ENCODE data around the gene KLHL33.

The KLHL33 gene

GRCh38 chr14:20412876-20413743 is 22.9 kb downstream of the KLHL33 start, which contains the start of gene TEP1:
Gene TEP1 (minus strand): TSS chr14:20413501. CDS start chr14:20408439, 5,062 bp downstream.
- DNase-seq (ENCODE audit: low spot score) = peak; percentile 65

- peak; percentile 37 for DNase-seq (ENCODE audit: low spot score)
Observed at GRCh38 chr14:20412411-20412810, 23.6 kb downstream of the KLHL33 start.

- no peak for DNase-seq (ENCODE audit: low spot score)
Observed at GRCh38 chr14:20409226-20409625, 26.7 kb downstream of the KLHL33 start.

DNA sequence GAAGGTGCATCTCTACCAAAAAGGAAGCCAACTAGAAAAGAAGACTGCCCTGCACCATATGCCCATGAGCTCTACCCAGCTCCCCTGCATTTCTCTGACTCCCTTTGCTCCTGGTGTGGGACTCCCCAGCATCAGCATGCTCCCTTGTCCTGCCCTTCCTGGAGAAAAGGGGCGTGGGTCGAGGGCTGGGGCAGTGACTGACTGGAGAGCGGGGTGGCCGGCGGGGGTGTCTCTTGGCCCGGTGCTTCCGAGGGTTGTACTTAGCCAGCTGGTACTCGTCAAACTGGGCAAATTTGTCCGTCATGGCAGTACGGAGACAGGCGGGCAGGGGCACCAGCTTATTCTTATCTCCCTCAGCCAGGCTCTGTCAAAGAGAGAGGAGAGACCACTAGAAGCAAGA is 32.4 kb downstream of the KLHL33 start:
- no peak for DNase-seq (ENCODE audit: low spot score)

DNA sequence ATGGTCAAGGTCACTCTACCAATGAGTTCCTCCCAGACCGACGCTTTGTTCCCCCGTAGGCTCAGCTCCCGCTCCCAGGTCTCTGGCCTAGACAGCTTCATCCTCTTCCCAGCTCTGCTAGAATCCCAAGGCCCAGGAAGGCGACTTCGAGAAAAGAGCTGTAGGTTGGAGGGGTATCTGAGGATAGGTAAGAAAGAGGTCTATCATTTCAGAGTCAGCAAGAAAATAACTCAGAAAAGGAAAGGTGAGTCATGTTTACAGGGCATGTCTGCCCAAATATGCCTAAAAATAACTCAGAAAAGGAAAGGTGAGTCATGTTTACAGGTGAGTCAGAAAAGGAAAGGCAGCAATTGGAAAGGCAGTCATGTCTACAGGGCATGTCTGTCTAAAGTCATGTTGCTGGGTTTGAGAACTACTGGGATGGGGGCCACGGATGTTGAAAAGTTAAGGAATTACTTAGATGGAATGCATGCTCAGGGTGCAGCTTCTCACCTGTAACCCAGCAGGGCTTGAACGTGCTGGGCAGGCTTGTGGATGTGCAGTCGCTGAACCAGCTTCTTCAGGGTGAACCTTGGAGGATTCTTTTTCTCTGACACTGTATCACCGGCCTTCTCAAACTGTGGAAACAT is 34.9 kb downstream of the KLHL33 start:
- peak; percentile 56 for DNase-seq (ENCODE audit: low spot score)

- DNase-seq (ENCODE audit: low spot score) = no peak
Observed at GRCh38 chr14:20400589-20400964, 35.4 kb downstream of the KLHL33 start.

GRCh38 chr14:20397511-20397910 is 38.5 kb downstream of the KLHL33 start:
- no peak for DNase-seq (ENCODE audit: low spot score)

DNA sequence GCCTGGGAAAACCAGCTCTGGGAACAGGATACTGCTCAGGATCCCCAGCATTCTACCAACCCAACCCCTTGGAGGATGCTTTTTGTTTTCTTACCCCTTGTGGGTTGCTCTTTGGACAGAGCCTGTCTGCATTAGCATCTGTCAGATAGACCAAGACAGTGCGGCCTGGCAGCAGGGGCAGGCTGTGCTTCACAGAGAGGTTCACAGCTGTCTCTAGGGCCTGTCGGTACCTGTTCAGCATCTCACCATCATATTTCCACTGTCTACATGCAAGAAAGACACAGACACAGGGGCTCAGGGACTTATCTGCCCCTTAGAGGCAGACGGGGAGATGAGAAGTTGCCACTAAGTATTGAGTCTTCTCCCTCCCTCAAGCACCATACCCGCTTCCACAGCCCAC is 44.5 kb downstream of the KLHL33 start:
- no peak for DNase-seq (ENCODE audit: low spot score)

DNA sequence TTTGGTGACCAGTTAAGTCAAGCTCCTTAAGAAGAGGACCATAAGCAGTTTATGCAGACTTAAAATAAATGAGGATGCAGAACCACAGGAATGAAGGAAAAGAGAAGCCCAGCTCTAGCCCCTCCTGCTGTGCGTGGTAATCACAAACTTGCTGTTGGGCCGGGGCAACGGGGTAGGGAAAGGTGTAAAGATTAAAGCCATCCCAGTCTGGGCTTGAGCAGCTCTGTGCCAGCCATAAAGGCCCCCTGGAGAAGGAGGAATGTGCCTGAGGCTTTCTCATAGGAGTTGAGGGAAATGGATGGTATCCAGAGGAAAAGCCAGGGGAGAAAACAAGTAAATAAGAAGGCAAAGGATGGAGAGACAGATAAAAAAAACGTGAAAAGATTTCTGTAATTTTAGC is 47.8 kb downstream of the KLHL33 start:
- DNase-seq (ENCODE audit: low spot score) = no peak

GRCh38 chr14:20387576-20387975 is 48.4 kb downstream of the KLHL33 start:
- DNase-seq (ENCODE audit: low spot score) = no peak

DNA sequence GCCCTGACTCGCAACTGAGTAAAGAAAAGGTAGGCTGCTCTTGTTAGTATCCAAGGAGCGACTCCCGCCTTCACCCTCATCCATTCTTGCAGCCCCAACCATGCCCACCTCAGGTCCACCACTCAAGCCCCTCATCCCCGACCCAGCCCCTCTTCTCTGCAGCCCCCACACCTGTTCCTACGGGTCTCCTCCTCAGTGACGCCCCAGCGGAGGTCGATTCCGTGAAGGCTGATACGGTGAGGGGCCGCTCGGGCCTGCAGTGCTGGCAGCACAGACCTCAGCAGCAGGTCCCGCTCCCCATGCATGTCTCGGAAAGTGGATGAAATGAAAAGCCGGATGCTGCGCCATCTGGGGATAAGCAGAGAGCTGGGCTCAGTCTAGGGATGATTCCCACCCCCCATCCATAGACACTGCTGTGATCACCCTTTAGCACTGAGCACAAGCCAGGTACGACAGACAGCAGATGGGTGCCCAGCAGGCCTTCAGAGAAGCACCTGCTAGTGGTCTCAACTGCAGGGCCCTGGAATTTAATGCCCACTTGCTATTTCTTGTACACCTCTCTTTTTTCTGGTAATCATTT is 49.6 kb downstream of the KLHL33 start:
- no peak for DNase-seq (ENCODE audit: low spot score)

- no peak for DNase-seq (ENCODE audit: low spot score)
Observed at GRCh38 chr14:20384886-20385285, 51.1 kb downstream of the KLHL33 start.

DNA sequence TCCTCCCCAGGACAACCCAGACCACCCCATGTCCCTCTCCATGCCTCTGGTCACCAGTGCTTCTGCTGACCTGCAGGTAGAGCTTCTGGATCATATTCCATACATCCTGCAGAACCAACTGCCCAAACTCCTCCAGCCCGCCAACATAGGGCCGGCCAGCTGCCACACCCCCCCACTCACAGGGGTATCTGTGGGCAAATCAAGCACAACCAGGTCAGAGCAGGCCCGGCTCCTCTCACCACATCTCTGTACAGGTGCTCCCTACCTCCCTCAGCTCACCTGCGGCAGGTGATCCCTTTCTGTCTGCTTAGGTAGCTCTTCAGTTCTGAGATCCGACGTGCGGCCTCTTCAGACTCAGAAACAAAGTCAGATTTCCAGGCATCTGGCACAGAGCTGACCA is 51.6 kb downstream of the KLHL33 start:
- DNase-seq (ENCODE audit: low spot score) = no peak

DNA sequence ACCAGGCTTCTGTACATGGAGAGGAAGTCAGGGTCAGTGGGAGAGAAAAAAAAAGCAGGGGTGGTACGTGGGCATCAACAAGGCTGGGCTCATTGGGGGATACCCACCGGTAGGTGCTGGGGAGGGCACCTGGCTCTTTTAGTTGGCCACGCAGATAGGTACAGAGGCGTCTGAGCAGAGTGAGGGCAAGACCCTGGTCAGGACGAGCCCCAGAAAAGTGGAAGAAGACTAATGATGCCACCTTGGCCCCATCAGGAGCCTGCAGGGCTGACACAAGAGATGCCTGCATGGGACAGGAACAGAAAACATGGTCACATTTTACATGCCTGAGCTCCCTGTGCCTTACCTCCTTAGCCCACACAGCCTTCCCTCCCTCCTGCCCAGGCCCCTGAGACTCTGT is 52.3 kb downstream of the KLHL33 start:
- DNase-seq (ENCODE audit: low spot score) = no peak

DNA sequence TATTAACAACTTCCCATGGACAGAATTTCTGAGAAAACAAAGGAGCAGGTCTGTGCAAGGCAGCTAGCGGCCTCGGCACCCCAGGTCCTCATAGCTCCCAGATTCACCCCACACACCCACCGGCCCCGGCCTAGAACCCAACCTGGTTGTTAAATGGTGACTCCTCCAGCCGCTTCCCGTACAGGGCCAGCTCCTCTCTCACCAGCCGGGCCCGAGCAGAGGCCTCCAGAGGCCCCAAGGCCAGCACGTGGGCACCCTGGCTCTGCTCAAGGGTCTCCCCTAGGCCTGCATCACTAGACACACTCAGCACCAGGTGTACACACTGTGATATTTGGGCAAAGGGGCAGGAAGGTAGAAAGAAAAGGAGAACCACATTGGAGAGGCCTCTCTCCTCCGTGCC is 52.9 kb downstream of the KLHL33 start:
- no peak for DNase-seq (ENCODE audit: low spot score)

DNA sequence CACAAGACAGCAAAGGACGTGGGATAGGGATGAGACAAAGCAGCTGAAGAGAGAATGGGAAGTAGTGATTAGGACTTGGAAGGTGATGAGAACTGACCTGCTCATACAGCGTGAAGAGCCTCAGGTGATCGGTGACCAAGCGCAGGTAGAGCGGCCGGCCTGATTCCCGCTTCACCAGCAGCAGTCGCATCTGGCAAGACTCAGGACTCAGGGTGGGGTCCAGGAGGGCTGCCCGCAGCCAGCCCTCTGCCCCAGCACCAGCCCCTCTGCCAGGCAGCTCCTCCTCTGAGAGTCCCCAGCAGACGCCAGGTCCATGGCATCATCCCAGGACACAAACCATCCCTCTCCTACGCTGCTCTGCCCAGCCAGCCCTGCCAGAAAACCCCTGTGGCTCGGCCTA is 53.4 kb downstream of the KLHL33 start:
- no peak for DNase-seq (ENCODE audit: low spot score)

DNA sequence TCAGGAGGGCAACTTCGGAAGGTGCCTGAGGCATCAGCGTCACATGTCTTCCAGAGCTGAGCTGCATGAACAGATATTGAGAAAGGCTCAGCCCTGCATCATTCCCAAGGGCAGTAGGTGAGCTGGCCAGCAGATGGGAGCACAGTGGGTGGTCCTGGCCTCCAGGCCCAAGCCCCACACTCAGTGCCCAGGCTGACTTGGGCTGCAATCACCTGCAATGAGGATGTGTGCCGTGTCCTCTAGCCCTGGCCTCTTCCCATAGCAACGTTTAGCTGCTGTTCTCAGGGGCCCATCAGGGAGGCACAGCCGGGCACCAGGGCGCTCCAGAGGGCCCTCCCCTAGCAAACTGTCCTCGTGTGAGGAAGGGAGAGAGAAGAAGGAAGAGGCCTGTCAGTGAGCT is 54.6 kb downstream of the KLHL33 start:
- no peak for DNase-seq (ENCODE audit: low spot score)

GRCh38 chr14:20380681-20381080 is 55.3 kb downstream of the KLHL33 start:
- DNase-seq (ENCODE audit: low spot score) = no peak

DNA sequence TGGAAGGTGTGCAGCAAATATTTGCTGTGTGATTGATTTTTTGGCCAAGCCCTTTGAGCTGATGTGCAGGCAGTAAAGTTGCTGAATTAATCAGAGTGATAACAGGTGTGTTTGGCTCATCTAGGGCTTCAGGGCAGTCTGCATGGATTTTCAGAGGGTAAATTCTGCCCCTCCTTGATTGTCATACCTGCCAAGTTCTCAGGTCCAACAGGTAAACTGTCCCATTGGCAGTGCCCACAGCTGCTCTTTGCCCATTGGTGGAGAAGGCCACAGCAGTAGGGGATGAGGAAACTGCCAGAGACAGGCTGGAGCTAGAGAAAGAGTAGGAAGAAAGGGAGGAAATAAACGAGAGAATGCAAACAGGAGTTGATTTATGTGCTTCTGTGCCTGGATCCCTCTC is 56.2 kb downstream of the KLHL33 start:
- no peak for DNase-seq (ENCODE audit: low spot score)

GRCh38 chr14:20377171-20377570 is 58.8 kb downstream of the KLHL33 start:
- no peak for DNase-seq (ENCODE audit: low spot score)

- no peak for DNase-seq (ENCODE audit: low spot score)
Observed at GRCh38 chr14:20376071-20376588, 59.8 kb downstream of the KLHL33 start.
